HUDEP-2 (cell line): ENCODE measurements around the gene THOC3.
"Not testable (repeated sequence)": the region's sequence is repeated elsewhere in the genome, so short reads cannot be mapped to it uniquely, and the experiment has no call there.

Source experiments
- DNase-seq, 76 experiments: peaks; one replicate each; lab custom pipeline; 2025; ENCODE audit not compliant: unreplicated experiment in 76 of 76; lab: John Stamatoyannopoulos, UW

The THOC3 gene, protein sequence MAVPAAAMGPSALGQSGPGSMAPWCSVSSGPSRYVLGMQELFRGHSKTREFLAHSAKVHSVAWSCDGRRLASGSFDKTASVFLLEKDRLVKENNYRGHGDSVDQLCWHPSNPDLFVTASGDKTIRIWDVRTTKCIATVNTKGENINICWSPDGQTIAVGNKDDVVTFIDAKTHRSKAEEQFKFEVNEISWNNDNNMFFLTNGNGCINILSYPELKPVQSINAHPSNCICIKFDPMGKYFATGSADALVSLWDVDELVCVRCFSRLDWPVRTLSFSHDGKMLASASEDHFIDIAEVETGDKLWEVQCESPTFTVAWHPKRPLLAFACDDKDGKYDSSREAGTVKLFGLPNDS

DNA sequence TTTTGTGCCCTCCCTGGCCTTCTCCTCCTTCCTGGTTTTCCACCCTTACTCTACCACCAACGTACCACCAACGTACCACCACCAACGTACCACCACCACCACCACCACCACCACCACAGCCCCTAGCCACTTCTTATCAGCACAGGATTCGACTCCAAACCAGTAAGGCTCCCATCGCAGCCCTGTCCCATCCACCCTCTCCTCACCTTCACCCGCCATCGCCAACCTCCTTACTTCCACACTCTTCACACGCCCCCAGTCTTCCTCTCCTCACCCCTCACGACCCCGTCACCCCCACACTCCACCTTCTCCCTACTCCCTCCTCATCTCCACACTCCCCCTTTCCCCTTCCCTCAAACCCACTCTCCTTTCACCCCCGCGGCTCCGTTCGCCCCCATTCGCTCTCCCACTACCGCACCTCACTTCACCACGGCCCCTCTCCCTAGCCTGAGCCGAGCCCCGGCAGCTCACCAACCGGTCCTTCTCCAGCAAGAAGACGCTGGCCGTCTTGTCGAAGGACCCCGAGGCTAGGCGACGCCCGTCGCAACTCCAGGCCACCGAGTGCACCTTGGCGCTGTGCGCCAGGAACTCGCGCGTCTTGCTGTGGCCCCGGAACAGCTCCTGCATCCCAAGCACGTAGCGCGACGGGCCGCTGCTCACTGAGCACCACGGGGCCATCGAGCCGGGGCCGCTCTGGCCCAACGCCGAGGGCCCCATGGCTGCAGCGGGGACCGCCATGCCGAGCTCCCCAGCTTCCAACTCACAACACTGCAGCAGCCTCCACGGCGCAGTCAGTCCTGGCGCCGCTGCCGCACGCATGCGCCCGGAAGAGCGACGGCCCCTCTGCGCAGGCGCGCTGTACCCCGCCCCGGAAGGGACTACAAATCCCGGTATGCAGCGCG, at the start of gene THOC3:
Gene THOC3 (minus strand): TSS at position 845 of the 902 bp plus-strand sequence. CDS start 107 bp downstream, at position 738.
- DNase-seq = not testable (repeated sequence)

DNA sequence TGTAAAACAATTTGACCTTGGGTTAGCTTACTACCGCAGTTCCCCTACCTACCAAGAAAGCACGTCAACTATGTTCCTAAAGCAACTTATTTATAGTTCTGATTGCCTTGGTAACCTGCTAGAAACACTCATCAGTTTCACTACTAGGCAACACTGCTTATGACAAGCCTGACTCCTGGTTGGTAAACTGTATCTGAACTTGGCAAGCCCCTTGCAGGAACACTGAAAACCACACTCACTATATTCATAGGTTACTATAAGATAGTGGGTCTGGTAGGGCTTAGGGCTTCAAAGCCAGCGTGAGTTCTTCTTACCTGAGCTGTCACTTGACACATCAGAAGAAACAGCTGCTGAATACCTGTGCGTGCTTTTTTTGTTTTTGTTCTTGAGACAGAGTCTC, 49.2 kb upstream of the THOC3 start:
- DNase-seq = not testable (repeated sequence)

DNA sequence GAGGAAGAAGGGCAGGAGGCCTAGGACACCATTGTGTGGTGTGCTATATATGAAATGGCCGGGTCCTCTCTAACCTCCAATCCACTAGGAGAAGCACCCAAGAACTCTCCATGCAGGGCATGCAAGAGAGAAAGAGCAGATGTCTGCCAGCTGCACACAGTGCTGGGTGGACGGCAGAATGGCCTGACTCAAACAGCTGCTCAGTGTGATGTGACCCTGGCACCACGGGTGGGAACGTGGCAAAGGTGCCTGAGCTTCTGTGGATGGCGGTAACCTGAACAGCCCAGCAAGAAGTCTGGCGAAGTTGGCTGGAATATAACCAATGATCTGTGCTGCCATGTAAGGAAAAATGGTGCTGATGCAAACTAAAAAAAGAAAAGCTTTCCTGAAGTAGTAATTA, 46.2 kb upstream of the THOC3 start:
- DNase-seq = not testable (repeated sequence)

DNA sequence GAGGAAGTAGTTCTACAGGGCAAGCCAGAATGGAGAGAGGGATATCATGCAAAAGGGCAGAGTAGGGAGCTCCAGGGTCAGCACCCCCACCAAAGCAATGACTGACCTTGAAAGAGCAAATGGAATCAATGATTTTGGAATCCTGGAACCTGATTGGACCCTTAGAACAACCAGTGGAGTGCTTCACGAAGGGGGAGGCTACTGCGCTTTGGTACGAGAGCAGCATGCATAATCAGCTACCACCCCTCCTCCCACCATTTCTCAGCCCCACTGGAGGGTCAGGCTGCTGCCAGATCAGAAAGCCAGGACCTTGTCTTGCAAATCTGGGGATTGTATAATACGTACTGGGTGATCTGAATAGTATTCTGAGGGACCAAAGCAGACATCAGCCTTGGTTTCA, 43.0 kb upstream of the THOC3 start:
- DNase-seq = not testable (repeated sequence)

DNA sequence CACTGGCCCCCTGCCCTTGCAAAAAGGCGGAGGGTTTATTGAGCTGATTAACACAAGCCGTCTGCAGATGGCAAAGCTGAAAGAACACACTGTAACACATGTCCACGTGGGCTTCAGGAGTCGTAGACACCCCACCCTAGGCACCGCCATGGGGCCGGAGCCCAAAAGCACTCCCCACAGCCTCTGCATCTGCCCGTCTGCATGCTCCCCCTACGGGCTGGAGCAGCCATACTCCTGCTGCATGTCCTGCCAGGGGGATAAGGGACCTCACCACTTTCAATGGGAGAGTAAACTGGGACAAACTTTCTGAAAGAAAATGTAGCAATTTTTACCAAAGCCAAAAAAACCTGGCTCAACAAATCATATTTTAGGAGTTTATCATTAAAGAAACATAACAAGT, 42.1 kb upstream of the THOC3 start:
- DNase-seq = not testable (repeated sequence)

DNA sequence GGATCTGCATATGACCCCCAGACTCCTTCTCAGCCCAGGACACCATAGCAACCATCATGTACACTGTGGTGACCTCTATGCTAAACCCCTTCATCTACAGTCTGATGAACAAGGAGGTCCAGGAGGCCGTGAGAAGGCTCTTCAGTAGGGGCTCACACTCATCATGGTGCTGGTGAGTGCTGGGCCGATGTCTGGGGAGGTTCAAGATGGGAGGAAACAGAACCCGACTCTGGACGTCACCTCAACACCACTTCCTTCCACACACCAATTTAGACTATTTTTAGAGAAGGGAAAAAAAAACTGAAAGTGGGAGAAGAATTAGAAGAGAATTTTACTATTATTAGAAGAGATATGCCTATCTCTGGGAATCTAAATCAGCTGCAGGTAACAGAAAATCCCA, 39.1 kb upstream of the THOC3 start:
- not testable (repeated sequence) for DNase-seq

DNA sequence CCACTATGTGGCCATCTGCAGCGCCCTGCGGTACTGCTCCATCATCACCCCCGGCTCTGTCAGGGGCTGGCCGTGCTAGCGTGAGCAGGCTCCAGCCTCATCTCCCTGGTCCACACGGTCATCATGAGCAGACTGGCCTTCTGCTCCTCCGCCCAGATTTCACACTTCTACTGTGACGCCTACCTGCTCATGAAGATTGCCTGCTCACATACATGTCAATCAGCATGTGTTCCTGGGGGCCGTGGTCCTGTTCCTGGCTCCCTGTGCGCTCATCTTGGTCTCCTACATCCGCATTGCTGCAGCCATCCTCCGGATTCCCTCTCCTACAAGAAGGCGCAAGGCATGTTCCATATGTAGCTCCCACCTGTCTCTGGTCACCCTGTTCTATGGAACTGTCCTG, 38.7 kb upstream of the THOC3 start:
- DNase-seq = not testable (repeated sequence)

DNA sequence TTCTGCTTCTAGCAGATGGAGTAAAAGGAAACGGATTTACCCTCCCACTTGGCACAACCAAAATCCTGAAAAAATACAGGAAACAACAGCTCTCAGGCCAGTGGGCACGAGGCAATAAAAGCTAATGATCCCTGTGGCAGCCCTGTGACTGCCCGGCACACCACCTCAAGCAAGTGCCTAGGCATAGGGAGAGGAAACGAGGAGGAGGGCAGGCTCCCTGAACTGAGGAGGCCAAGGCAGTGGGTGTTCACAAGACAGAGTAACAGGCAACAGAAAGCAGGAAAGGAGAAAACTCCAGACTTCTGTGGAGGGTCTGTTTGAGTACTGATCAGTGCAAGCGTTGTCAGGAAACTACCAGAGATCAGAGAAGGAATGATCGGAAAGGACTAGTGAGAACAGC, 29.9 kb upstream of the THOC3 start:
- DNase-seq = not testable (repeated sequence)

DNA sequence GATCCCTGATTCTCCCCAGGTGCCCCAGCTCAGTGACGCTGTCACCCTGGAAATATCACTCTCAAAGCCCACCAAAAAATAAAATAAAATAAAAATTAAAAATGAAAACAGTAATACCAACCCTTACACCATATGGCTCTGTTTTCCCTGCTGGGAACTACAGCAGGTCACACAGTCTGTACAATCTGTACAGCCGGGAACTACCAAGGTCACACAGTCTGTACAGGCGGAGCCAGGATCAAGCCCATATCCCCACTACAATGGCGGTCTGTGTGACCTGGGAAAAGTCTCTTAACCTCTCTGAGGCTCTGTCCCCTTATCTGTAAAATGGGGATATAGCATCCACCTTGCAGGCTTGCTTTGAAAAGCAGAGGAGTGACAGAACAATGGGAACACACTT, 29.4 kb upstream of the THOC3 start:
- DNase-seq = not testable (repeated sequence)

DNA sequence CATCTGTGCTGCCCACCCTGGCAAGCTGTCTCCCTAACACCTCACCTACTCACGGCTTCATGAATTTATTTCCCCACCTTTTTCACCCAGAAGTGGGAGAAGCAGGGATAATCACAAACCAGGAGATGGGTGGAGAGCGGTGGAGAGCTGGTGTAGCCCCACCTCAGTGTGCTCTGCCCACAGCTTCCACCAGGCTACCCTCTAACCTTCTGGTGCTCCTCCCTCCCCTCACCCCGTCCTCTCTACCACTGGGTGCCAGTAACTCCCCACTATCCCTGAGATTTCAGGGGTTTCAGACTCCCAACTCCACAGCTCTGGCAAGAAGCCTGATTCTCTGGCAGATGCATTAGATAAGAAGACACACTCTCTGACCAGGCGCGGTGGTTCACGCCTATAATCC, 28.7 kb upstream of the THOC3 start:
- not testable (repeated sequence) for DNase-seq

DNA sequence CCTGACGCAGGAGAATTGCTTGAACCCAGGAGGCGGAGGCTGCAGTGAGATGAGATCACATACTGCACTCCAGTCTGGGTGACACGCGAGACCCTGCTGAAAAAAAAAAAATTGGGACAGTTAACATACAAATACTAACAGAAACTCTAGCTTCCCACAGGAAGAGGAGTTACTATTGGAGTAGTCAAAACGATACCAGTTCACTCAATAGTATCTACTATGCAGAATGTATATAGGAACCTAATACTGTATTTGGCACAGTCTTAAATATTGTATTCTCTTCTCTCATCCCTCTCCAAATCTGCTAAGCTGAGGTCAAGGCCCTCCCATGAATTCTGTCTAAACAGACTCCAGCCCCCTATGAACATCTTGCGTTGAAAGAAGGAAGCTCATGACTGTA, 27.4 kb upstream of the THOC3 start:
- DNase-seq = not testable (repeated sequence)

DNA sequence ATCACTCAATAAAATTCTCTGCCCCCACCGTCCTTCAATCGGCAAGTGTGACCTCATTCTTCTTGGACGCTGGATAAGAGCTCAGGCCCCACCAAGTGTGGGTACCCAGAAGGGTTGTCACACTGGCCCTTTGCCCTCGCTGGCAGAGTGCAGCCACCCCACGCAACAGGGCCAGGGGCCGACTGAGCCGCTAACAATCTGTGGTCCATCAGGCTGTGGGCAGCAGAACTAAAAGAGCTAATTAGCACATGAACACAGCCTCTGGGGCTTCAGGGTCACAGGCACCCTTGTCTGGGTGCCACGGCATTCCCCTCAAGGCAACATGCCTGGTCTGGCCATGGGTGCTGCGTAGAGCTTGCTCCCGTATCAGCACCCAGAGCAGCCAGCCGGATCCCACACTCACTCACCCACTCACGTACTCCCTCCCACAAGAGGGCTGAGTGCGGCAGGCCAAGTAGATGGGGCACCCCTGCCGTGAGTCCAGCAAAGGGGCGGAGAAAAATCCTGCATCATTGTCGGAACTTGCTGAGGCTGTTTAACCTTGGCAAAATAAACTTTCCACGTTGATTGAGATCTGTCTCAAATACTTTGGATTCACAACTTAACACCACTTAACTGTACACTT, 11.4 kb upstream of the THOC3 start:
- DNase-seq = not testable (repeated sequence)

DNA sequence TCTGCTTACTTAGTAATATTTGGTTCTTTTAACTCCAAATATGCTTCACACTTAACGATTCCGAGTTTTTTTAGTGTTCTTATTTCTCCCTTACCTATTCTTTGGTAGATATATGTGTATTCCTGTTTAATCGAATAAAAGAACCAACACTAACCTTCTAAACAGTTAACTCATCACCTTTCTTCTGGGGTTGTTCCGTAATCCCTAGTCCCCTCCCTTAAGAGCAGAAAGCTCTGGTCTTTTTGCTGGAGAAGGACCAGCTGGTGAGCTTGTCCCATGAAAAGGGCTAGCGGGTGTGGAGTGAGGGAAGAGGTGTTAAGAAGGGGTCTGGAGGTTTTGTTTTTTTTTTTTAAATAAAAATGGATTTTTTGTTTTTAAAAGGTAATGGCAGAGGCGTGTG, 266 bp upstream of the THOC3 start:
- DNase-seq = not testable (repeated sequence)

DNA sequence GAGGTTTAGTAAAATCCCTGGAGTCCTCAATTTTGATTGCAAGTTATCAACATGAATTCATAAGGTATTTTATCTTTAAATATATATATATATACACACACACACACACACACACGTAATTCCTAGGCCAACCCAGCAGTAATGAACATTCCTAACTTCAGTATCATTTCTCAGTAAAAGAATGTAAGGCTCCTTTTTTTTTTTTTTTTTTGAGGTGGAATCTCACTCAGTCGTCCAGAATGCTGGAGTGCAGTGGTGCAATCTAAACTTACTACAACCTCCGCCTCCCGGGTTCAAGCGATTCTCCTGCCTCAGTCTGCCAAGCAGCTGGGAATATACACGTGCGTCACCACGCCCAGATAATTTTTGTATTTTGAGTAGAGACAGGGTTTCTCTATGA, 5.8 kb downstream of the THOC3 start:
- DNase-seq = not testable (repeated sequence)

DNA sequence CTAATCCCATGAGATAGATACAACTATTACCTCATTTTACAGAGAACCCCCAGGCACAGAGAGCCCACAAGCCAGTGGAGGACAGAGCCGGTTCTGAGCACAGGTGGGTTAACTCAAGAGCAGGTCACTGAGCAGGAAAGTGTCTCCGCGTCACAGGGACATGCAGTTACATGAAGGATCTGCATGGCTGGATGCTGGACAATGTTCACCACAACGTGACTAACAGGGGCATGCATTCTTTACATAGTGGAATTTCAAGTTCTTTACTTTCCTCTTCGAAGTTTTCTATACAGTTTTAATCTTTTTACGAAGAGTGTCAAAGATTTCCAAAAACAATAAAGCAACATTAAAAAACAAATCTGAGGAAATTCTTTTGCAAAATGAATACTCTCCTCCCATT, 7.9 kb downstream of the THOC3 start:
- not testable (repeated sequence) for DNase-seq

DNA sequence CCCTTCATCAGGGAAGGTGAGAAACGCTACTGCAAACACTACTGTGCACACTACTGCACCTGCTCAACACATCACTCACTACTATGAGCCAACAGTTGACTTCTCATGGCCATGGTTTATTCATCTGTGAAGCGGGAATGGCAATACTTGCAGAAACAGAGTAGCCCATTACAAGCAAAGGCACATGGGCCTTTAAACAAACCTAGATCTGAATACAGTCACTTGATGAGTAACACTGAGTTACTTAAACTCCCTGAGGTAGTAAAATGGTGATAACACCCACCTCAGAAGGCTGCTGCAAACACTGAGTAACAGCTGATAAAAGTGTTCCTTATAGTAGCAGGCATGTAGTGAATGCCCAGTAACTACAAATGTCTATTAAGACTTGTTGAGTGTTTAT, 9.6 kb downstream of the THOC3 start:
- not testable (repeated sequence) for DNase-seq

DNA sequence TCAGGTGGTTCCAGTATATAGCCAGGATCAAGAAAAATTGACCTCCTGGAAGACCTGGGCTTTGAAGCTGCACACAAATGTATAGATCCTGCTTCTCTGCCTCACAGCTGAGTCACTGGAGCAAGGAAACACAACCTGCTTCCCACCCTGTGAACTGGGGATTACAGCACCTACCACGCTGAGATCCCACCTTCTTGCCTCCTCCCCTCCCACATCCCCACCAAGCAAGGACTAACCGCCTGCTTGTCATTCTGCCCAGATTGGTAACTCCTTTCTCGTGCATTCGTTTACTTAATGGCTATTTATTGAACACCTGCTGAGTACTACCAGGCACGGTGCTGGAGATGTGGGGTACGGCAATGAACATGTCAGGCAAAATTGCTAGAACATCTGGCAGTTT, 14.0 kb downstream of the THOC3 start:
- DNase-seq = not testable (repeated sequence)

DNA sequence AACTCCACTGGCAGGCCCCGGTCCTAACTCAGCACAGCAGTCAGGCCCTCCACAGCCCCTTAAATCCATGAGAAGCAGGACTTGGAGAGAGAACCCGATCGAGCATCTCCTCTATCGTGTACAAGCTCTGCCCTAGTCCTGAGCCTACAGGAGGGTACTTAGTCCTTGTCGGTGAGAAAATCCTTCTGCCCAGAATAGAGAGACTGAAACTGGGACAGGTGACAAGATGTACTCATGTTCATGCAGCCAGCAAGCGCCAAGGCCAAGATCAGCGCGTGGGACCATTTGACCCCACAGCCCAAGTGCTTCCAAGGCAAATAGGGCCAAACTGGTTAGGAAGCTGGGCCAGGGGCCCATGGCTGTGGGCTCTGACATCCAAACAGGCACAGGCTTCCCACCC, 15.3 kb downstream of the THOC3 start:
- not testable (repeated sequence) for DNase-seq

DNA sequence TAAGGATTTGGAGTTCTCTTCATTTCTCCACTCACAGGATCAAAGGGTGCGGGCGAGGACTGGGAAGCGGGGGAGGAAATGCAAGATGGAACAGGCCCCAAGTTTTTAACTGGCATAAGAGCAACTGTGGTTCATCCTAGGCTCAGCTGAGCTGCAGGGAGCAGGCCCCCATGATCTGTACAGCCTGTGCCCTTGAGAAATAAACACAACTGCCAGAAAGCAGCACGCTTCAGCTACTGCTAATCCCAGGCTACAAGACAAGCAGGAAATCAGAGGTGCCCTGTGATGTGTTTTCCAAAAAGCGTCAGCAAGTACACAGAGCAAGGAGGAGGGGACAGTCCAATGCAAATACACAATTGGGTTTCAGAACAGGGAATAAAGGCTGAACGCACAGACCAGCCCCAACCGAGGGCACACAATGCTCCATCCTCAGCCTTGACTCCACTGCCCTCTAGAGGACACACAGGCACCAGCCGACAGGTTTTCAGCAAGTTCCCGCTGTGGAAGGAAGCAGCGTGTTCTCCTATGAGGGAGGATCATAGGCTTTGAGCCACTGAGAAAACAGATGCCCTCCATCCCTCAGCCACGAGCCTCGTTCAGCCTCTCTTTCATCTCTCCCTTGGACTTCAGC, 16.7 kb downstream of the THOC3 start:
- not testable (repeated sequence) for DNase-seq

DNA sequence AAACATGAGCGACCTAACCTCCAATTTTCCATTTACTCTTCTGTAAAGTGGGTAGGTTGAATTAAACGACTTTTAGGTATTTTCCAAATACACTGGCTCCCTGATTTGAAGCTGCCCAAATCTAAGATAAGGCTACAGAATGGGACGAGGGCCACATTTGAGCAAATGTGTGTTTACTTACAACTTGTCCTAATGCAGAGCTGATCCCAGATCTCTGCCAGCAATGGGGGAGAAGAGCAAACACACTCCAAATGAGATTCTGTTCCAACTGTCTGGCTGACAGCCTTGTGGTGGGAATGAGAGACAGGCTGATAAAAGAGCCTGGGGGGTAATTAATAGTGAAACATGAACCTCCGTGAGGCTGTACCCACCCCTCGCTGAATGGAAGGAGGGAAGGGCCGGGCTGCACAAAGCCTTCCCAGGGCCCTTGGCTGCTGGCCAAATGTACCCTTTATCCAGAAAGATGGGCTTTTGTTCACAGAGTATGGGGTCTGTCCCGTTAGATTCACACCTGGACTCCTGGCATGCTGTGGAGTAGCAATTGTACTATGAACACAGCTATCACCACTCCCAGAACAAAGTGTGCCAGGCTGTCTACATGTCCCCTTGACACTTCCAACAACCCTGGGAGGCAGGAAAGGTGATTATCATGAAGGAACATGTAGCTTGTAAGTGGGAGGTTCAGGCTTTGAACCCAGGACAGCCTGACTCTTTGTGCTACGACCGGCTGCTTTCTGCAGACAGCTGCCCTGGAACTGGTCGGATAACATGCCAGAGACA, 19.6 kb downstream of the THOC3 start:
- not testable (repeated sequence) for DNase-seq
